Colonic mucosa (tissue), 4 donors: ENCODE measurements around the gene HOXB3. TPM values are rescaled to one million over a fixed set of nuclear protein-coding genes. Genes with fewer than 3 reads are reported as not detected.
A peak's percentile ranks its signal among the peaks of the same experiment; 100 is the strongest.

Experiments
- DNase-seq: peaks from one replicate; pipeline ENCODE4 v3.0.0-alpha.2; 2020
- H3K27ac ChIP-seq: fragments of 200-600 bp; one replicate; pipeline ENCODE4 v1.8.0; 2021
- H3K27me3 ChIP-seq: fragments of 200-600 bp; one replicate; pipeline ENCODE4 v1.8.0; 2021
- H3K36me3 ChIP-seq: fragments of 200-600 bp; one replicate; pipeline ENCODE4 v1.8.0; 2021
- H3K4me1 ChIP-seq: fragments of 200-600 bp; one replicate; pipeline ENCODE4 v1.8.0; 2021; ENCODE audit warnings: mild to moderate bottlenecking
- H3K4me3 ChIP-seq: fragments of 200-600 bp; one replicate; pipeline ENCODE4 v1.8.0; 2021
- H3K9ac ChIP-seq, 2 donors: one replicate each; pipeline ENCODE4 v1.7.0; 2013; ENCODE audit warnings: control low read depth in 2 of 2, low read depth in 2 of 2, low read length in 2 of 2
- H3K9me3 ChIP-seq: fragments of 200-600 bp; one replicate; pipeline ENCODE4 v1.8.0; 2021
- intact Hi-C: fragments of 100-400 bp; cut with DNase I; formaldehyde crosslinking; loops from one replicate; pipeline ENCODE4 v1.14.1; 2022
- total RNA-seq, 2 donors: library from RNA; stranded (reverse); fragmentation: NEBNext Ultra II Directional in 1 of 2; extraction: Animal tissue kit (Norgen Biotek cat#: 25700) in 1 of 2; gene quantifications; one replicate each; pipeline ENCODE4 v1.2.1, GENCODE V29; 2021
- TF ChIP-seq, protein P1 (sequence below): fragments of 200-600 bp; IDR thresholded peaks from one replicate; pipeline ENCODE4 v1.8.0; 2022; ENCODE audit warnings: antibody characterized with exemption, mild to moderate bottlenecking
- donor health status: healthy.
- donor health status: DM: no; HTN: no; CAD: no.
- donor health status: DM: no; HTN: no; CAD: no.

HOXB3 gene
- total RNA-seq, 2 donors from 2014 or later = 17.4 to 31.8 TPM

DNA sequence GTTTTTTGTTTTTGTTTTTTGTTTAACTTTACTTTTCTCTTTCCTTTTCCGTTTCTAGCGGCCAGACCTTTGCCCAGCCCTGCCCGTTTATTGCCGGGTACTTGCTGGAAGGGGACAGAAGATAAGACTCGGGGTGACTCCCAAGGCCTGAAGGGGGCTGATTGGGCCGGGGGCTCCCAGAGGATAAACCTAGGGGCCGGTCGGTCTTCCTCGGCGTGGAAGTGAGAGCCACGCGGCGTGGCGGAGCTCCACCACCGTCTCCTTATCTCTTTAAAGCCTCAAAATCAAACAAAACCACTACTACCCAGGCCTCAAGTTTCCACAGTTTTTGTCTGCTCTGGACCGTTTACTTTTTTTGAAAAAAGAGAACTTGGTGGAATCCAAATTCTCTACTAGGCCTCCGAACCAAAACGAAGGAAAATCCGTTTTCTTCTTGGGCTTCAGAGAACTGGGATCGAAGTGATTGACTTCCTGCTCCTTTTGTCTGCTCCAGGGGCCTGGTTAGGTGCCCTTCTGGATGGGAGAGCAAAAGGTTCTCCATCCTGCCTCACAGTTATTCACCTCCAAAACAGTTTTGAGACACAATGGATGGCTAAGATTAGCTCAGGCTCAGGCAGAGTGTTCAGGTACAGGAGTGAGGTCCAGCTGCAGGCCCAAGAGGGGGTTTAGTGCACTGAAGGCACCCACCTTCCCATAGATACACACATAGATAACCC lies 44.6 kb upstream of the HOXB3 start:
- Histone ChIP-seq H3K4me1 (peaks cover 20% of the 10 kb centered on the region), H3K9me3 (no peaks in the 10 kb centered on the region), H3K27me3 (peaks cover 28% of the 10 kb centered on the region), H3K36me3 (no peaks in the 10 kb centered on the region), H3K27ac (peak overlapping the region; percentile 86), H3K9ac (peak overlapping the region; percentile 30 to 76), H3K4me3 (no peak overlapping the region)
- TF ChIP-seq, protein P1, sequence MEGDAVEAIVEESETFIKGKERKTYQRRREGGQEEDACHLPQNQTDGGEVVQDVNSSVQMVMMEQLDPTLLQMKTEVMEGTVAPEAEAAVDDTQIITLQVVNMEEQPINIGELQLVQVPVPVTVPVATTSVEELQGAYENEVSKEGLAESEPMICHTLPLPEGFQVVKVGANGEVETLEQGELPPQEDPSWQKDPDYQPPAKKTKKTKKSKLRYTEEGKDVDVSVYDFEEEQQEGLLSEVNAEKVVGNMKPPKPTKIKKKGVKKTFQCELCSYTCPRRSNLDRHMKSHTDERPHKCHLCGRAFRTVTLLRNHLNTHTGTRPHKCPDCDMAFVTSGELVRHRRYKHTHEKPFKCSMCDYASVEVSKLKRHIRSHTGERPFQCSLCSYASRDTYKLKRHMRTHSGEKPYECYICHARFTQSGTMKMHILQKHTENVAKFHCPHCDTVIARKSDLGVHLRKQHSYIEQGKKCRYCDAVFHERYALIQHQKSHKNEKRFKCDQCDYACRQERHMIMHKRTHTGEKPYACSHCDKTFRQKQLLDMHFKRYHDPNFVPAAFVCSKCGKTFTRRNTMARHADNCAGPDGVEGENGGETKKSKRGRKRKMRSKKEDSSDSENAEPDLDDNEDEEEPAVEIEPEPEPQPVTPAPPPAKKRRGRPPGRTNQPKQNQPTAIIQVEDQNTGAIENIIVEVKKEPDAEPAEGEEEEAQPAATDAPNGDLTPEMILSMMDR = no peak
- DNase-seq = peak; percentile 87
- intact Hi-C loops = no loop called here

DNA sequence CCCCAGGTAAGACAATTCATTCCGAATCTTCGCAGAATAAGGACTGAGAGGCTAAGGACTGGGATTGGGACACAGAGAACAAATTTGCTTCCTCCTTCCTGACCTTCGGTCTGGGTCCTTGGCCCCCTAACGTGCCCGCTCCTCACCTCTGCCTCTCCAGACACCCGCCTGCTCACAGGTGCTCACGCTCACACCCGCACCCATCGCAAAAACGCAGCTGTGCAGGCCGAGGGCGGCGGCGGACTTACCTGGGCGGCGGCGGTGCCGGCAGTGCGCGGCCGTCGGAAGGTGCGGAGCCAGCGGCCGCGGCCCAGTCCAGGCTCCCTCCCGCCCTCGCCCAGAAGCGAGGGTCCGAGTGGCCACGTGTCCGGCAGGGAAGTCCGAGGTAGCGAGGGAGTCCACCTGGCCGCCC lies 43.2 kb upstream of the HOXB3 start:
- Histone ChIP-seq H3K36me3 (no peaks in the 10 kb centered on the region), H3K4me1 (peaks cover 26% of the 10 kb centered on the region), H3K9ac (peak overlapping the region; percentile 71 to 76), H3K4me3 (peak overlapping the region; percentile 33), H3K9me3 (no peaks in the 10 kb centered on the region), H3K27me3 (peaks cover 34% of the 10 kb centered on the region), H3K27ac (peak overlapping the region; percentile 86)
- TF ChIP-seq, protein P1 = no peak
- DNase-seq = peak; percentile 32
- intact Hi-C loops = no loop called here

DNA sequence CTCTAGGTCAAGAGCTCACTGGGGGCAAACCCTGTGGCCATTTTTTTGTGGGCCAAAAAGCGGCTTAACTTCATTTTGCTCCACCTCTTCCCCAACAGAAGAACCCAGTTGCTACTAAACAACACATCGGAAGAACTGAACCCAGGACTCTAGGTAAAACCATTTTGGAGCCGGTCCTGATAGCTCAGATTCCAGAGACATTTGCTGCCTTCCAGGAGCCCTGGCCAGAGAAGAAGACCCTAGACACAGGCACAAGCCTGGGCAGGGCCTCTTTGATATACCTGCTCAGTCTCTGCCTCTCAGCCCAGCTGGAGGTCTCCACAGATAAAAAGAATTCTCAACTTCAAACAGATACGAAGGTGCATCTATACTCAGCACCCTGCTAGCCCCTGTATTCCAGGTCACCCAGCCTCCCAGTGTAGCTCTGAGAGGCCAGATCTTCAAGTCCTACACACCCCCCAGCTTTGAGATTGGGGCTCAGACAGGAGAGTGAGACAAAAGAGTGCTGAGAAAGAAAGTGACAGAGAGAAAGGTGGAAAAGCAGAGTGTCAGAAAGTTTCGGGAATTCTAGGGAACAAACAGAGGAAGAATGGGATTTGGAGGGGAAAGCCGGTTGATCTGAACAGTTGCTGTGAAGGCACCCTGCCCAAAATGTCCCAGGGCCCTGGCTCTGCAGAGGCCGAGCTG lies 42.7 kb upstream of the HOXB3 start:
- TF ChIP-seq, protein P1 = no peak
- Histone ChIP-seq H3K9ac (peak overlapping the region; percentile 71 to 76), H3K4me3 (peak overlapping the region; percentile 33), H3K36me3 (no peaks in the 10 kb centered on the region), H3K4me1 (peaks cover 26% of the 10 kb centered on the region), H3K9me3 (no peaks in the 10 kb centered on the region), H3K27ac (peak overlapping the region; percentile 86), H3K27me3 (peaks cover 34% of the 10 kb centered on the region)
- DNase-seq = peak; percentile 30
- intact Hi-C loops = no loop called here

DNA sequence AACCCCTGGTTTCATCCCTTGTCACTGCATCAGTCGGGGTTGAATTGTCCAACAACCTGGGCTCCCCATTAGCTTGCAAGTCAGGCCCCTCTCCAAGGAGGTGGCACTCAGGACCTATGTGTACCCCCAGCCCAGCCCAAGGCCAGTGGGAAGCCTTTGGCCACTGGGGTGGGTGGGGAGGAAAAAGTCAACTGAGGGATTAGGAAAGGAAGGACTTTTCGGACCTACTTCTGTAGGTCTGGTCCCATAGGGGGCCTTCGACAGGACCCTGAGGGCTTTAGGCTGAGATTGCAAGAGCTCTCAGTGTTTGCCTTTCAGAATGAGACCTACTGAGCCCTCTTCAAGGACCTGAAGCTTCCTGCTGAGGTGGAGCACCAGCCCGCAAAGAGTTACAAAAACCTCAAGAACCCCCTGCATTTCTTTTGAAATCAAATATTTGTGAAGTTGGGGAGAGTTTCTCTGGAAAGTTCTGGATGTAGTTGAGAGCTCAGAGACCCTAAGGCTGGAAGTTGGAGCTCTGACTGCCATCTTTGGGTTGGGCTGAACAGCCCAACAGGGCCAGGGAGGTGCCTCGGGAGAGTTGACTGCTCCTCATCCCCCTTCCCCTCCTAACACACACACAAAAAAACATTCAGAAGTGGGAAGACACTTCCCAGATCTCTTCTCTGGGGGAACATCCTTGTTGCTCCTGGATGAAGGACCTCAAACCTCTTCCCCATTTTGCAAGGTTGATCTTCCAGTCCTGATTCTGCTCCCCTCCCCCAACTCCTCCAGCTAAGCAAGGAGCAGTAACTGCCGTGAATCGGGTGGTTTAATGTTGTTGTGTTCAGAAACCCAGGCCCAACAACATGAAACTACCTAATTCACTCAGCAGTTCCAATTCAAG lies 41.9 kb upstream of the HOXB3 start:
- Histone ChIP-seq H3K27me3 (peaks cover 40% of the 10 kb centered on the region), H3K4me3 (peak overlapping the region; percentile 8), H3K27ac (peak overlapping the region; percentile 86), H3K36me3 (no peaks in the 10 kb centered on the region), H3K9me3 (no peaks in the 10 kb centered on the region), H3K9ac (peak overlapping the region; percentile 71 to 76), H3K4me1 (peaks cover 26% of the 10 kb centered on the region)
- peak; percentile 64 for DNase-seq
- intact Hi-C loops = no loop called here
- TF ChIP-seq, protein P1 = no peak
